Measurements from ENCODE around the gene KCNE3. TPM values are rescaled to one million over a fixed set of nuclear protein-coding genes. Genes with fewer than 3 reads are reported as not detected.

KCNE3 gene
- total and polyA plus RNA-seq, 11 donors, result 1.3 to 9.5 (median 2.3) TPM

GRCh38 chr11:74444173-74444826 is 23.0 kb downstream of the KCNE3 start:
- H3K4me3 ChIP-seq, result no peak overlapping the region
- peaks cover 0 to 5% (median 0%) of the 10 kb centered on the region in 12 donors for H3K9me3 ChIP-seq
- no peak overlapping the region for H3K27ac ChIP-seq
- TF ChIP-seq CTCF (IDR thresholded peaks at IDR 0.05) (no peak), POLR2A (IDR thresholded peaks at IDR 0.05) (no peak)
- ATAC-seq (no peak), DNase-seq (no peak)
- no peaks in the 10 kb centered on the region for H3K36me3 ChIP-seq
- WGBS, 4 donors, result 63 to 70% (median 64%) methylated on average over 9 of the region's 9 CpGs
- intact Hi-C loops (cut with DNase I), result loop anchor here in 3 of 10 donors (10.0 kb wide), 1 partner anchor 479 kb away; no protein-coding TSS in a partner anchor
- no peaks in the 10 kb centered on the region for H3K27me3 ChIP-seq
- H3K4me1 ChIP-seq, result peaks cover 0 to 19% (median 0%) of the 10 kb centered on the region in 12 donors

GRCh38 chr11:74443071-74443864 is 24.1 kb downstream of the KCNE3 start:
- Histone ChIP-seq H3K36me3 (no peaks in the 10 kb centered on the region), H3K27me3 (no peaks in the 10 kb centered on the region), H3K27ac (no peak overlapping the region), H3K4me1 (peaks cover 0 to 16% (median 0%) of the 10 kb centered on the region in 12 donors), H3K9me3 (peaks cover 0 to 5% (median 0%) of the 10 kb centered on the region in 12 donors), H3K4me3 (no peak overlapping the region)
- 42 to 48% (median 47%) methylated on average over 8 of the region's 8 CpGs for WGBS, 4 donors
- intact Hi-C loops (cut with DNase I), result loop anchor here in 3 of 10 donors (10.0 kb wide), 1 partner anchor 478 kb away; no protein-coding TSS in a partner anchor
- no peak for DNase-seq
- no peak for TF ChIP-seq POLR2A (IDR thresholded peaks at IDR 0.05)
- TF ChIP-seq CTCF (IDR thresholded peaks at IDR 0.05), result peak in 4 of 12 donors; percentile 7 to 17 (median 11)
- ATAC-seq, result peak in 3 of 4 donors; percentile 56 to 68 (median 57)

GRCh38 chr11:74442636-74443035 is 24.7 kb downstream of the KCNE3 start:
- intact Hi-C loops (cut with DNase I), result loop anchor here in 3 of 10 donors (10.0 kb wide), 1 partner anchor 478 kb away; no protein-coding TSS in a partner anchor
- Histone ChIP-seq H3K4me3 (no peak overlapping the region), H3K4me1 (peaks cover 0 to 16% (median 0%) of the 10 kb centered on the region in 12 donors), H3K27me3 (no peaks in the 10 kb centered on the region), H3K36me3 (no peaks in the 10 kb centered on the region), H3K9me3 (peaks cover 0 to 5% (median 0%) of the 10 kb centered on the region in 12 donors), H3K27ac (no peak overlapping the region)
- TF ChIP-seq POLR2A (IDR thresholded peaks at IDR 0.05) (no peak), CTCF (IDR thresholded peaks at IDR 0.05) (no peak)
- peak in 1 of 4 donors; percentile 53 for ATAC-seq
- no peak for DNase-seq
- WGBS, 4 donors, result 70 to 88% (median 81%) methylated on average over 3 of the region's 3 CpGs

DNA sequence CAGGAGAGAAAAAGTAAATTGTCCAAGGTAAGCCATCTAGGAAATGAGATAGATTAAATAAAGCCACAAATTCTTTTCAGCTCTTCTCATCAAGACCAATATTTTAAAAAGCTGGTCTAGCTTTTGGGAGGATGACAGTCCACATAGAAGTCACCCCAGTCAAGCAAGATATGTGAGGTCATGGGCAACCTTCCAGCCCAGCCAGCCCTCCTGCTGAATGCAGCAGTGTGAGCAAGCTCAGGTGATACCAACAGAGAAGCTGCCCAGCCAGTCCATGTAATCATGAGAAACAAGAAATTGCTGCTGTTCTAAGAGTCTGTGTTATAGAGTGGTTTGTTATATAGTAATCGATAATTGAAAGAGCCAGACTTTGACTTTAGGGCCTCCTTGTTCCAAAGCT is 28.7 kb downstream of the KCNE3 start:
- 96 to 98% (median 97%) methylated on average over 1 of the region's 1 CpG for WGBS, 4 donors
- no peak for TF ChIP-seq CTCF (IDR thresholded peaks at IDR 0.05)
- H3K9me3 ChIP-seq, result peaks cover 0 to 5% (median 0%) of the 10 kb centered on the region in 12 donors
- H3K27ac ChIP-seq, result no peak overlapping the region
- intact Hi-C loops (cut with DNase I), result no loop called here
- H3K4me1 ChIP-seq, result peaks cover 0 to 12% (median 0%) of the 10 kb centered on the region in 12 donors
- no peaks in the 10 kb centered on the region for H3K36me3 ChIP-seq
- no peak overlapping the region for H3K4me3 ChIP-seq
- H3K27me3 ChIP-seq, result no peaks in the 10 kb centered on the region
- ATAC-seq (no peak), DNase-seq (no peak)
